Kidney epithelial cell (primary cell): ENCODE data around the gene PRDX4. TPM values are rescaled to one million over a fixed set of nuclear protein-coding genes. Genes with fewer than 3 reads are reported as not detected.
A peak's percentile ranks its signal among the peaks of the same experiment; 100 is the strongest.
"Not testable (repeated sequence)": the region's sequence is repeated elsewhere in the genome, so short reads cannot be mapped to it uniquely, and the experiment has no call there.

Experiments used
- DNase-seq: peaks from one replicate; pipeline ENCODE4 v3.0.0-alpha.2; 2010; ENCODE audit warnings: low read depth
- H3K27me3 ChIP-seq: 2 replicates; pipeline ENCODE4 v1.6.0; 2011; ENCODE audit warnings: low read length; ENCODE audit not compliant: control insufficient read depth, insufficient read depth
- H3K36me3 ChIP-seq: 2 replicates; pipeline ENCODE4 v1.5.1; 2011; ENCODE audit warnings: low read length; ENCODE audit not compliant: control insufficient read depth, insufficient read depth
- H3K4me3 ChIP-seq: 2 replicates; pipeline ENCODE4 v1.5.1; 2011; ENCODE audit warnings: low read depth, mild to moderate bottlenecking, control low read depth, low read length
- total RNA-seq: library from RNA; depleted of rRNA; stranded (reverse); fragments of >200 nt; gene quantifications from 2 replicates; pipeline ENCODE4 v1.2.3, GENCODE V29; 2015
- TF ChIP-seq, protein P1 (sequence below): IDR thresholded peaks from 2 replicates; pipeline ENCODE4 v1.5.1; 2011; ENCODE audit warnings: mild to moderate bottlenecking, moderate library complexity, low read length, control low read depth, inconsistent platforms; ENCODE audit not compliant: insufficient read depth, poor library complexity, severe bottlenecking

PRDX4 gene
- total RNA-seq, 1 donor from 2014 or later = 181 TPM

DNA sequence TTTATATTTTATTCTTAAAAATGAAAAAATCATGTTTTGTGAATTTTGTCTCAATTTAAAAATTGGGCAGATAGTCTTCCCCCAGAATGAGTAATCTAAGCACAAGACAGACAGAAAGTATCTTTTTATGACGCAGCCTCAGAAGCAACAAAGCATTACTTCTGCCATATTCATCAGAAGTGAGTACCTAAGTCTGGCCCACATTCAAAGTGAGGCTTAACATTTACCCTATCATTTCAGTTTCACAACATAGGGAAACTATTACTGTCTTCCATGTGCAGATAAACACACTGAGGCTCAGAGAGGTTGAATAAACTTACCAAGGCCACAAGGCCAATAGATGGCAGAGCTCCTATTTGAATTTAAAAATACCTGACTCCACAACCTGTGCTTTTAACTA lies 4.4 kb upstream of the PRDX4 start:
- Histone ChIP-seq H3K27me3 (no peaks in the 10 kb centered on the region), H3K36me3 (no peaks in the 10 kb centered on the region), H3K4me3 (no peak overlapping the region)
- TF ChIP-seq, protein P1, sequence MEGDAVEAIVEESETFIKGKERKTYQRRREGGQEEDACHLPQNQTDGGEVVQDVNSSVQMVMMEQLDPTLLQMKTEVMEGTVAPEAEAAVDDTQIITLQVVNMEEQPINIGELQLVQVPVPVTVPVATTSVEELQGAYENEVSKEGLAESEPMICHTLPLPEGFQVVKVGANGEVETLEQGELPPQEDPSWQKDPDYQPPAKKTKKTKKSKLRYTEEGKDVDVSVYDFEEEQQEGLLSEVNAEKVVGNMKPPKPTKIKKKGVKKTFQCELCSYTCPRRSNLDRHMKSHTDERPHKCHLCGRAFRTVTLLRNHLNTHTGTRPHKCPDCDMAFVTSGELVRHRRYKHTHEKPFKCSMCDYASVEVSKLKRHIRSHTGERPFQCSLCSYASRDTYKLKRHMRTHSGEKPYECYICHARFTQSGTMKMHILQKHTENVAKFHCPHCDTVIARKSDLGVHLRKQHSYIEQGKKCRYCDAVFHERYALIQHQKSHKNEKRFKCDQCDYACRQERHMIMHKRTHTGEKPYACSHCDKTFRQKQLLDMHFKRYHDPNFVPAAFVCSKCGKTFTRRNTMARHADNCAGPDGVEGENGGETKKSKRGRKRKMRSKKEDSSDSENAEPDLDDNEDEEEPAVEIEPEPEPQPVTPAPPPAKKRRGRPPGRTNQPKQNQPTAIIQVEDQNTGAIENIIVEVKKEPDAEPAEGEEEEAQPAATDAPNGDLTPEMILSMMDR = no peak
- DNase-seq = no peak

- no peak overlapping the region for H3K4me3 ChIP-seq
- DNase-seq = no peak
- no peaks in the 10 kb centered on the region for H3K36me3 ChIP-seq
- no peaks in the 10 kb centered on the region for H3K27me3 ChIP-seq
- TF ChIP-seq, protein P1 = no peak
These were observed 2.8 kb upstream of the PRDX4 start for GRCh38 chrX:23664496-23664895.

DNA sequence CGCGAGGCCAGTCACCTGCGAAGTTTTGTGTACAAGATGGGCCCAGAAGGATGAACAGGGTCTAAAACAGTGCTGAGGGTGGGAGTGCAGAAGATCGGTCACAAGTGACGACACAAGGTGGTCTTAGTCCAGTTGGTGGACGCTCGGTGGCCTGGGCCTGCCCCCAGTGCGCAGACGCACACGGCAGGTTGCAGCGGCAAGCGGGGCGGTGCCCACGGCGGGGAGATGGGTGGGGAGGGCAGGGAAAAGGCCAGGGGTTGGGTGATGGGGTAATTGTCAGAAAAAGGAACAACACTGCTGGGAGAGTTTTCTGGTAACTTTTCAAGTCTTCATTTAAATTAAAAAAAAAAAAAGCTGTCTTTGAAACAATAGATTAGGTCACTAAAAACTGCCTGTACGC lies 1.0 kb upstream of the PRDX4 start:
- Histone ChIP-seq H3K27me3 (no peaks in the 10 kb centered on the region), H3K4me3 (no peak overlapping the region), H3K36me3 (no peaks in the 10 kb centered on the region)
- no peak for DNase-seq
- TF ChIP-seq, protein P1 = no peak

DNA sequence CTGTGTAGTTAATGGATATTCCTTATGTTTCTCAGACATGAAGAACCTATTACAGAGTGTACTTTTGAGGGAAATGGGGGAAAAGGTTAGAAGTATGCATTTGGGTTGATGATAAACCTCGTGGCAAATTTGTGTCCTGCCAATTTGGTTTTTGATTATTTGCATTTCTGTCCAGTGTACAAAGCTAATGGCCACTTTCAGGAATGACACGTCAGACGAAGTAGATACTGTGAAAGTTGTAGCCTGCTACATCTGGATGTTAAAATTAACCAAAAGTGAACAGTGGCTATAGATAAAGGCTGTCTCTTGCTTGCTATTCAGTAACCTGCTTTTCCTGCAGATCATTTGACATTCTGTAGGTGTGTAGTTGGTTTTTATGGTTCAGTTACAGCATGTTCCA lies 1.0 kb downstream of the PRDX4 start:
- TF ChIP-seq, protein P1 = no peak
- Histone ChIP-seq H3K36me3 (no peaks in the 10 kb centered on the region), H3K27me3 (no peaks in the 10 kb centered on the region), H3K4me3 (peak overlapping the region; percentile 51)
- DNase-seq = no peak

GRCh38 chrX:23670528-23670927 lies 3.2 kb downstream of the PRDX4 start:
- Histone ChIP-seq H3K4me3 (no peak overlapping the region), H3K27me3 (no peaks in the 10 kb centered on the region), H3K36me3 (no peaks in the 10 kb centered on the region)
- TF ChIP-seq, protein P1 = no peak
- DNase-seq = no peak

DNA sequence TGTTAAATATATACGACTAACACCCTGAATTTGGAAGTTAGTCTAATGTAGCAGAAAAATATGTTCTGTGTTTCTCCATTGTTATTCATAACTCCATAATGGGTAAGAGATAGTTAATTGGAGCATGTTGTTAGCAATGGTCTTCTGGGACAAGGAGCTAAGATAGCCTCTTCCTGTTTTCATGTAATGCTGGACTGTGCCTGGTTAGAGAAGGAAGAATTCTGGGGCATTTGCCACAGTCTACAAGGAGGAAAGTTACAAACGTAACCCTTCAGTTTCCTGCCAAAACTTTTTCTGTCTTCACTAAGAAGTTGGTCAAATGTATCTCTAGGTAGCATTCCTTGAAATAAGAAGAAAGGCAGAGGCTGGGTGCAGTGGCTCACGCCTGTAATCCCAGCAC lies 5.8 kb downstream of the PRDX4 start:
- H3K27me3 ChIP-seq = no peaks in the 10 kb centered on the region
- DNase-seq = no peak
- H3K36me3 ChIP-seq = no peaks in the 10 kb centered on the region
- TF ChIP-seq, protein P1 = no peak
- no peak overlapping the region for H3K4me3 ChIP-seq

DNA sequence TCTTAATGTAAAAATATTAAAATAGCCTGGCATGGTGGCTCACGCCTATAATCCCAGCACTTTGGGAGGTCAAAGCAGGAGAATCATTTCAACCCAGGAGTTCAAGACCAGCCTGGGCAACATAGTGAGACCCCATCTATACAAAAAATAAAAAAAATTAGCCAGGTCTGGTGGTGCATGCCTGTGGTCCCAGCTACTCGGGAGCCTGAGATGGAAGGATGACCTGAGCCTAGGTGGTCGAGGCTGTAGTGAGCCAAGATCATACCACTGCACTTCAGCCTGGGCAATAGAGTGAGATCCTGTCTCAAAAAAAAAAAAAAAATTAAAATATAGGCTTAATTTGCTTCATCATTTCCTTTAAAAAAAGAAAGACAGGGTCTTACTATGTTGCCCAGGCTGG lies 9.2 kb downstream of the PRDX4 start:
- H3K27me3 ChIP-seq, H3K4me3 ChIP-seq, DNase-seq, H3K36me3 ChIP-seq: not testable (repeated sequence)
